ENCODE measurements around the gene BMS1. TPM values are rescaled to one million over a fixed set of nuclear protein-coding genes. Genes with fewer than 3 reads are reported as not detected.
"Not testable (repeated sequence)": the region's sequence is repeated elsewhere in the genome, so short reads cannot be mapped to it uniquely, and the experiment has no call there.

The BMS1 gene
- polyA plus RNA-seq, 3 donors: 21.1 to 26.3 (median 24.5) TPM

DNA sequence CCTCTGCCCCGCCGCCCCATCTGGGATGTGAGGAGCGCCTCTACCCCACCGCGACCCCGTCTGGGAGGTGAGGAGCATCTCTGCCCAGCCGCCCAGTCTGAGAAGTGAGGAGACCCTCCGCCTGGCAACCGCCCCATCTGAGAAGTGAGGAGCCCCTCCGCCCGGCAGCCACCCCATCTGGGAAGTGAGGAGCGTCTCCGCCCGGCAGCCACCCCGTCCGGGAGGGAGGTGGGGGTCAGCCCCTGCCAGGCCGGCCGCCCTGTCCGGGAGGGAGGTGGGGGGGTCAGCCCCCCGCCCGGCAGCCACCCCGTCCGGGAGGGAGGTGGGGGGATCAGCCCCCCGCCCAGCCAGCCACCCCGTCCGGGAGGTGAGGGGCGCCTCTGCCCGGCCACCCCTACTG, 64.7 kb downstream of the BMS1 start:
- DNase-seq (ENCODE audit: extremely low read depth in 1 of 11, low read depth in 9 of 11, low spot score in 4 of 11): not testable (repeated sequence)

DNA sequence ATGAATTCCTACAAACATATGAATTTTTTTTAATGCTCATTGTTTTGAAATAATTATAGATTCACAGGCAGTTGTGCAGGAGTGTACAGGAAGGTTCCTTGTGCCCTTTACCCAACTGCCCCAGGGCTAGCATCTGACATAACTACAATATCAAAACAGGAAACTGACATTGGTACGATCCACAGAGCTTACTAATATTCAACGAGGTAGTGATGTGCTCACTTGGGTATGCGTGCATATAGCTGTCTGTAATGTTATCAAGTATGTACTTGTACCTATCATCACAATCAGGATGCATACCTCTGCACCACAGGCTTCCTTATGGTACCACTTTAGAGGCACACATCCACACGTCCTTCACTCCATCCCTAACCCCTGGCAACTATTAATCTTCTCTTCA, 68.3 kb downstream of the BMS1 start:
- DNase-seq (ENCODE audit: extremely low read depth in 1 of 11, low read depth in 9 of 11, low spot score in 4 of 11): no peak

- DNase-seq (ENCODE audit: extremely low read depth in 1 of 11, low read depth in 9 of 11, low spot score in 4 of 11): no peak
Observed at GRCh38 chr10:42859256-42859655, 76.7 kb downstream of the BMS1 start.

GRCh38 chr10:42860016-42860415, 77.4 kb downstream of the BMS1 start:
- not testable (repeated sequence) for DNase-seq (ENCODE audit: extremely low read depth in 1 of 11, low read depth in 9 of 11, low spot score in 4 of 11)

DNA sequence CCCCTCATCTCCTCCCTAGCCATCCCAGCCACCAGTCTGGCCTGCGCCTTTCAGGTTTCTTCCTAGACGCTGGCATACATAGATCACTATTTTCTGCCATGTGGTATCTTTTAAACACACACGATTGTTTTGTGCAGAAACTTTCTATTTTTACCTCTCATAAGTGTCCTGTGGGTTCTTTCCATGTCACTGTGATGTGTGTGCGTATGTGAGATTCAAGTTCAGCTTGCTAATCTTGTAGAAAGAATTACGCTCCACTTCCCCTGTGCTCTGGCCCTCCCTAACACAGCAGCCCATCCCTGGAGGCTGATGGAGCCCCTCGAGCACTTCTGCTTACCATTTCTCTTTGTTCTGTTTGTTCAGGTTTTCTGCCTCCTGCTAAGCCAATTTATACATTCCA, 80.2 kb downstream of the BMS1 start:
- not testable (repeated sequence) for DNase-seq (ENCODE audit: extremely low read depth in 1 of 11, low read depth in 9 of 11, low spot score in 4 of 11)

DNA sequence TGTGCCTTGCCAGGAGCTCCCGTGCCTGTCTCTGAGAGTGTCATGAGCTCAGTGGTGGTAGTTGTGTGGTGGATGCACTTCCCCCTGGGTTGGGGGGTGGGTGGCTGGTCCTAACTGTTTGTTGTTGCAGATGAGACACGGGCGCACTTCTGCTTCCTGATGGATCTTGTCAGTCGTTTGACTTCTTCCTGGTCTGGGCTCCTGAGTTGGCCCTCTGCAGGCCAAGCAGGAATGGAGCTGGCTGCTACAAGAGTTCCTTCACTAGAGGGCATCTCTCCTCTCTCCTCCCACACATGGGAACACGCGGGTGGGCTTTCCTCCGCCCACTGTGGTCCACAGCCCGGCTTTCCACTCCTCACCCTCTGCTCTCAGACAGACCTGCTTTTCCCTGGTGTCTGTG, 82.0 kb downstream of the BMS1 start:
- DNase-seq (ENCODE audit: extremely low read depth in 1 of 11, low read depth in 9 of 11, low spot score in 4 of 11): no peak

DNA sequence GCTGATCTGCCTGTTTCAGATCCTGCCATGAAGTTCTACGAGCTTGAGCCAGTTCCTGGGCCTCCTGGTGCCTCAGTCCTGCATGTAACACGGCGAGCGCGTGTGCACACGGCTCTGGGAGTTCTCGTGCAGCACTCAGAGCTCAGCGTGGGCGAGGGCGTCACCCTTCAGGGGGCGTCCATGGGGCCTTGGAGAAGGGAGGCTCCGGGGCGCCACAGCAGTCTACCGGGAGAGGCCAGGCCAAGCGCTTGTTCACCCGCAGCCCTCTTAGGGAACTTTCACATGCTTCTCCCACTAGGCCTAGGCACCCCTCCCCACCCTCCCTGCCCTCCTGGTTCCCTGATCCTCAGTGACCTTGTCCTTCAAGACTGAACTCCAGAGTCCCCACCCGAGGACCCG, 83.1 kb downstream of the BMS1 start:
- no peak for DNase-seq (ENCODE audit: extremely low read depth in 1 of 11, low read depth in 9 of 11, low spot score in 4 of 11)

DNA sequence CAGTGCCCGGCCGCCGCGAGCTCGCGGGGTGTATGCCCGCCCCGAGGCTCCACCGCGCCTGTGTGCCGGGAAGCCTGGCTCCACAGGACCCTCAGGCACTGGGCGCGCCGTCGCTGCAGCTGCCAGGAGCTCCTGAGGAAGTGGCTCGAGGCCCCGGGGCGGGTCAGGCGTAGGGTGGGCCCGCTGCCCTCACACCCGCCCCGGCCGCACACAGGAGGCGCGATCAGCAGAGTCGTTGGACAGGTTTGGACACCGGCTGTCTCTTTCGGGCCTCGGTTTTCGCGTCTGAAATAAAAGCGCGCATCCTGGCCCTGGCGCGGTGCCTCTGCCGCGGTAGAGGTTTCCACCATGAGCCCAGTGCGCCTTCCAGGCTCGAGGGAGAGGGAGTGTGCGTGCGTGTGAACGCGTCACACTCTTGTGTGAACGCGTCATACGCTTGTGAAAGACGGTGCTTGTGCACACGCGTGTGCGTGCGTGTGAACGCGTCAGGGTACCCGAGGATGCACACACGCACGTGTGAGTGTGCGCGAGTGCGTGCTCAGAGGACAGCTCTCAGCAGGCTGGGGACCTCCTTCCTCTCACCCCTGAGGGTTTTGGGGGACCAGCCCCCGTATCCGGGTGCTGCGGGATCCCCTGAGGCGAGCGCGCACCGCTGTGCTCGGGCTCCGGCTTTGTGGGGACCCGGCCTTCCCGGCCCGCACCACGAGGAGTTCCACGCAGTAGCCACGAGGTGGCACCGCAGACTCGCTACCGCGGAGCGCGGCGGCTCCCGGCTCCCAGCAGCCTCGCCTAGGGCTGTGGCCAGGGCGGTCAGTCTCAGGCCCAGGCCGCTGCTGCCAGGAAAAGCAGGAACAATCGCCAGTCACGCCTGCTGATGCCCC, 83.8 kb downstream of the BMS1 start:
- peak in 10 of 11 donors; percentile 20 to 65 (median 50) for DNase-seq (ENCODE audit: extremely low read depth in 1 of 11, low read depth in 9 of 11, low spot score in 4 of 11)

DNA sequence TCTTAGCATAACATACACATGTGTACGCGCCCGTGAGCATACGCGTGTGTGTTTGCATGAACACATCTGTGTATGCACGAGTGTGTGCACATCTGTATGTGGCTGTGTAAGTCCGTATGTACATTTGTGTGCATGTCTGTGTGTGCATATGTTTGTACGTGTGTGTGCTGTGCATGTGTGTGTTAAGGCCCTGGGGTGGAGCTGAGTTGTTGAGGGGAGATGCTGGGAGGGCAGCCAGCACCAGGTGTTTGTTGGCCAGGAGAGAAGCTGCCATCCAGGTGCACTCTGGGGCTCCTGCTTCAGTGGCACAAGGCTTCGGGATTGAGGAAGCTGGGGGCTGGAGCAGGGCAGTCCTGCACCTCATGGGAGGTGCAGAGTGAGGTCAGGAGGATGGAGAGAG, 85.0 kb downstream of the BMS1 start:
- no peak for DNase-seq (ENCODE audit: extremely low read depth in 1 of 11, low read depth in 9 of 11, low spot score in 4 of 11)

GRCh38 chr10:42868530-42868929, 85.9 kb downstream of the BMS1 start:
- no peak for DNase-seq (ENCODE audit: extremely low read depth in 1 of 11, low read depth in 9 of 11, low spot score in 4 of 11)

DNA sequence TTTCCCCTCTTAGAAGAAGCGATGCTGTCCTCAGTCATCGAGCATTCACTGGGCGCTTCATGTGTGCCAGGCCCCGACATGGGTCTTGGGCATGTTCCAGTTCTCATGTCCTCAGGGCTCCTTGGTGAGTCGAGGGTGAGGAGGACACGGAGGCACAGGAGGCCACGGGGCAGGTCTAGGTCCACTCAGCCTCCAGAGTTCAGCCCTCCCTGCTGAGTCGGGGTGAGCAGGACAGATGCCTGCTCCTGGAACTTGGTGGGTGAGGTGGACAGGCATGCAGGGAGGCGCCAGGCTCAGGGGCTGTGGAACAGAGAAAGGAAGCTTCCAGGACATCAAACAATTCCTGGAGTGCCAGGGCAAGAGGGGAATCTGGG, 87.4 kb downstream of the BMS1 start:
- no peak for DNase-seq (ENCODE audit: extremely low read depth in 1 of 11, low read depth in 9 of 11, low spot score in 4 of 11)

GRCh38 chr10:42871138-42871641, 88.6 kb downstream of the BMS1 start:
- not testable (repeated sequence) for DNase-seq (ENCODE audit: extremely low read depth in 1 of 11, low read depth in 9 of 11, low spot score in 4 of 11)

- no peak for DNase-seq (ENCODE audit: extremely low read depth in 1 of 11, low read depth in 9 of 11, low spot score in 4 of 11)
Observed at GRCh38 chr10:42871823-42872222, 89.2 kb downstream of the BMS1 start.

- DNase-seq (ENCODE audit: extremely low read depth in 1 of 11, low read depth in 9 of 11, low spot score in 4 of 11): no peak
Observed at GRCh38 chr10:42872865-42873435, 90.4 kb downstream of the BMS1 start.

DNA sequence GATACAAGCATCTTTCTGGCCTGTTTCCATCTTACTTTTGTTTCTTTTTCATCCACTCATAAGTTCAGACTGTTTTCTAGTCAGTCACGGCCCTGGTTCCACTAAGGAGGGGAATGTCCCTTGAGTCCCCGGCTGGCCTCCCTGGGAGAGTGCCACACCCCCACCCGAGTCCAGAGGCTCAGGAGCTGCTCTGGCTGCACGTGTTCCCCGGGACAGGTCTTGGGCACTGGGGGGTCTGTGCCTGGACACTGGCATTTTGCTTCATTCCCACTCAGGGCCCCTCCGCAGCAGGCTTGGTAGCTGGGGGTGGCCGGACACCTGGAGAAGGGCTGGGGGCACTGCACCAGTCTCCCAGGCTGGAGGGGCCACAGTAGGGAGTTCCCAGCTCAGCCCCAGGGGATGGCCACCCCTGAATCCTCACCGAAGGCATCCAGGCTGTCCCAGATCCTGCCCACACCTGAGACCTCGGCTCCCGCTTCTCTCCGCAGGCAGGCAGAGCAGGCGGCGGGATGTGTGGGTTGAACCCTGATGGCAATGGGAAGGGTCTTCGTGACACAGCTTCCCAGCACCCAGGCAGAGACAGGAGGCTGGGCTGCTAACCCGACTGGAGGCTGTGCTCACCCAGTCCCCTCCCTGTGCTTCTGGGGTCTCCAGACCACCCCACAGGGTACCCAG, 92.3 kb downstream of the BMS1 start:
- DNase-seq (ENCODE audit: extremely low read depth in 1 of 11, low read depth in 9 of 11, low spot score in 4 of 11): no peak

GRCh38 chr10:42875388-42875755, 92.8 kb downstream of the BMS1 start:
- no peak for DNase-seq (ENCODE audit: extremely low read depth in 1 of 11, low read depth in 9 of 11, low spot score in 4 of 11)

DNA sequence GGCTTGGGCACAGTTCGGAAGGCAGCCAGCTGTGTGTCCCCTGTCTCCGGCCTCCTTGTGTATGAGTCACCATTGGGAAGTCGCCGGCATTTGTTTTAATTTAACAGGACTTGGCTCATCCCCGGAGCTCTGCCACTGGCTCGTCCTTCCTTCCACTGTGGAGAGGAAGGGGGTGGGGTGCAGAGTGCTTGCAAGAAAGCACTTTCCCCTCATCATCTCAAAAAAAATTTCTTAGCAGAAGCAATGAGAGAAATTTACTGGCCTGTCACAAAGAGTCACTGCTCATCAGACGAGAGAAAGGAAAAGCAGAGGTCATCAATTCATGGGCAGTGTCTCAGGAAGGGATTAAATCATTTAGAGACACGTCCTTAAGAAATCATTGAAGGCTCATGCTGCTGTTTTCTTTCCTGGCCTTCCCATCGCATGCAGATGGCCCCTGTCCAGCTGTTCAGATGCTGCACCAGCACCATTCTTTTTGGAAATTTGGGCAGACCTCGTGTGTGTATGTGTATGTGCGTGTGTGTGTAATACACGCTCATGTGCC, 93.3 kb downstream of the BMS1 start:
- DNase-seq (ENCODE audit: extremely low read depth in 1 of 11, low read depth in 9 of 11, low spot score in 4 of 11): peak in 4 of 11 donors; percentile 24 to 45 (median 34)

DNA sequence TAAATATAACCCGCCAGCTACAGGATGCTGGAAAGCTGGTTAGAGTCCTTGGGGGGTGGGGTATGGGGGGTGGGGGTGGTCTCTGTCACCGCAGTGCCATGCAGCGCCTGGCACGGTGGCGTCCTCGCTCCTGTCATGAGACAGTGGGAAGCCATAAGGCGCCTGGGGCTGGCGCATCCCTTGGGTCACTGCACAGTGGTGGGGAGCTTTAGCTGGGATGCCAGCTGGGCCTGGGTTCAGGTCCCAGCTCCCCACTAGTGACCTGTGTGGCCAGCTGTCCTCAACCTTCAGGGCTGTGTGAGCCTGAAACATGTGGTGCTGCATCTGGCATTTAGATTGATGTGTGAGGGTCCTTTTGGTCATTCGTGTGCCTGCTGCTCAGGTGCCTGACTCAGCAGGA, 93.9 kb downstream of the BMS1 start:
- DNase-seq (ENCODE audit: extremely low read depth in 1 of 11, low read depth in 9 of 11, low spot score in 4 of 11): no peak

DNA sequence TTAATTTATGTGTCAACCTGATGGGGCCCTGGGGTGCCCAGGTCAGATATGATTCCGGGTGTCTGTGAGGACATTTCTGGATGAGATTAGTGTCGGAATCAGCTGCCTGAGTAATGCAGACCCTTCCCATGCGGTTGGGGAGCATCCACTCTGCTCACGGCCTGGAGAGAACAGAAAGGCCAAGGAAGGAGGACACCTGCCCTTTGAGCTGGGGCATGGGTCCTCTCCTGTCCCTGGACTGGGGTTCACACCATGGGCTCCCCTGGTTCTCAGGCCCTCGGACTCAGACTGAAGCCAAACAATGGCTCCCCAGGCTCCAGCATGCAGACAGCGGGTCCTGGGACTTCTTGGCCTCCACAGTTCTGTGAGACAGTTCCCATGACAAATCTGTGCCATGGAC, 94.3 kb downstream of the BMS1 start:
- DNase-seq (ENCODE audit: extremely low read depth in 1 of 11, low read depth in 9 of 11, low spot score in 4 of 11): no peak

GRCh38 chr10:42877496-42878030, 95.0 kb downstream of the BMS1 start:
- no peak for DNase-seq (ENCODE audit: extremely low read depth in 1 of 11, low read depth in 9 of 11, low spot score in 4 of 11)

Measured in renal cortex interstitium (tissue), 11 donors.